ENCODE data around the gene FMNL3. TPM values are rescaled to one million over a fixed set of nuclear protein-coding genes. Genes with fewer than 3 reads are reported as not detected.

FMNL3 gene
- total RNA-seq, 1 donor from 2014 or later: 10.8 TPM

GRCh38 chr12:49664167-49664566, 43.0 kb downstream of the FMNL3 start:
- ATAC-seq (no peak), DNase-seq (ENCODE audit: missing footprints) (no peak)
- intact Hi-C loops (cut with DNase I): no loop called here

DNA sequence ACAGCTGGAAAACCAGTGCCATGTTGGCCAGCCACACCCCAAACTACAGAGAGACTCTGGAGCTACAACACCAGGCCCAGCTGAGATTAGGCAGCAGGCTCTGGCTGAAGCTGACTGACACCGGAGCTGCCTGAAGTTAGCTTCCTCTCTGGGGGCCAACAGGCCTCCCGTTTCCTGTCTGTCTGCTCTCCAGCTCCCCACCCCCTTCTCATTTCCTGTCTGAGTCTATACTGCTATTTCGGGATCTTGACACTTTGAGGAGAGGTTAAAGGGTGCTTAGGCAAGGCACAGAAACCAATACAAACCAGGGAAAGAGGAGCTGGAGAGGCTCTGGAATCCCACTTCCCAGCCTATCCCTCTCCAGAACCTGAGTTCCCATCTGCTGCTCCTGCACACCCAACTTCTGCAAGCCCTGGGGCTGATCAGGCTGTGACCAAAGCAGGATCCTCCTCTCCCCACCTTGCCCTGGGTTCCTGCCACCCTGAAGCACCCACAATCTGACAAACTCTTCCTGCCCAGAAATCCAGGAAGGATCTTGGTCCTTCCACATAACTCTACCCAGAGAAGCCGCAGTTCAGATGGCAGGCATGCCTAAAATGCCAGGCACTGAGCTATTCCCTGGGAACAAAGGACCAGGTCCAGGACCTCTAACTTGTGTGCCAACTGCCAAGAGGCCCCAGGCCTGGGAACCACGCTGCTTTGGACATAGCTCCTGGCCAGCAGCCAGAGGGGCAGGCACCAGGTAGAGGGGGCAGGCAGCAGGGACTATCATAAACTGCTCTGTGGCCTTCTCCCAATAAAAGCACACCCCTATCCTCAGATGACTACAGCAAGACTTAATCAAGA, 44.0 kb downstream of the FMNL3 start:
- DNase-seq (ENCODE audit: missing footprints): peak; percentile 82
- intact Hi-C loops (cut with DNase I): no loop called here
- peak; percentile 94 for ATAC-seq

- ATAC-seq: no peak
- intact Hi-C loops (cut with DNase I): no loop called here
- no peak for DNase-seq (ENCODE audit: missing footprints)
Observed at GRCh38 chr12:49661746-49662145, 45.5 kb downstream of the FMNL3 start.

- no peak for DNase-seq (ENCODE audit: missing footprints)
- intact Hi-C loops (cut with DNase I): no loop called here
- ATAC-seq: no peak
Observed at GRCh38 chr12:49661191-49661590, 46.0 kb downstream of the FMNL3 start.

- ATAC-seq (no peak), DNase-seq (ENCODE audit: missing footprints) (no peak)
- intact Hi-C loops (cut with DNase I): no loop called here
Observed at GRCh38 chr12:49659753-49660152, 47.5 kb downstream of the FMNL3 start.

DNA sequence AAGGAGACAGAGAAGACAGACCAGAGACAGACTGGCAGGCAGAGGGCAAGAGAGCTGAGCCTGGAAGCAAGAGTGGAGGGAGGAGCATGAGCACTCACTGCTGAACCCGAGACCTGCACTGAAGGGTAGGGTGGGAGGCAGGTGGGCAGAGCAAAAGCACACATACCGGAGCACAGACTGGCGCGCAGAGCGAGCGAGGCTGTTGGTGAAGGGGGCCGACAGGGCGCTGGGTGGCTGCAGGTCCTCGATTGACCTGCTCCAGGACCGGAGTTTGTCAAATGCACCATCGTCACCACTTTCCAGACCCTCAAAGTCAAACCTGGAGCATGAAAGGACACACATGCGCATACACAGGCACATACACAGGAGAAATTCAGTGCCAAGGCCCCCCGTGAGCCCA, 48.9 kb downstream of the FMNL3 start:
- no peak for ATAC-seq
- intact Hi-C loops (cut with DNase I): no loop called here
- DNase-seq (ENCODE audit: missing footprints): no peak

GRCh38 chr12:49655595-49656236, 51.5 kb downstream of the FMNL3 start:
- no peak for DNase-seq (ENCODE audit: missing footprints)

DNA sequence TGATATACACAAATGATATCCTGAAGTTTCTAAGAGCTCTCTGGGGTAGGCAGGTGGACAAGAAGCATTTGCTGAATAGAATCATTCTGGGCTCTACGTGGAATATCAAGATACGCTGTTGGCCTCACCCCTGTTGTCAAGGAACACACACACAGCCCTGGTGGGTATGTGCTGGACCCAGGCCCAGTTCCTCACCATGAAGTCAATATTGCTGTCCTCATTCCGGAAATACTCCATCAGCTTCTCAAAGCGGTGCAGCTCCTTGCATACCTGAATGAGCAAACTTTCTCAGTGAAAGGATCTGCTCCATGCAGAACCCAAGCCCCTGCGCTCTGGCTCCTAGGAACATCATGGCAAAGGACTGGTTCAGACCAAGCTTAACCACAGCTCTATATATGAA, 52.5 kb downstream of the FMNL3 start:
- no peak for DNase-seq (ENCODE audit: missing footprints)
- intact Hi-C loops (cut with DNase I): no loop called here

More at GRCh38 chr12:49655595-49656236, 51.5 kb downstream of the FMNL3 start:
- peak; percentile 42 for ATAC-seq
- intact Hi-C loops (cut with DNase I): no loop called here

DNA sequence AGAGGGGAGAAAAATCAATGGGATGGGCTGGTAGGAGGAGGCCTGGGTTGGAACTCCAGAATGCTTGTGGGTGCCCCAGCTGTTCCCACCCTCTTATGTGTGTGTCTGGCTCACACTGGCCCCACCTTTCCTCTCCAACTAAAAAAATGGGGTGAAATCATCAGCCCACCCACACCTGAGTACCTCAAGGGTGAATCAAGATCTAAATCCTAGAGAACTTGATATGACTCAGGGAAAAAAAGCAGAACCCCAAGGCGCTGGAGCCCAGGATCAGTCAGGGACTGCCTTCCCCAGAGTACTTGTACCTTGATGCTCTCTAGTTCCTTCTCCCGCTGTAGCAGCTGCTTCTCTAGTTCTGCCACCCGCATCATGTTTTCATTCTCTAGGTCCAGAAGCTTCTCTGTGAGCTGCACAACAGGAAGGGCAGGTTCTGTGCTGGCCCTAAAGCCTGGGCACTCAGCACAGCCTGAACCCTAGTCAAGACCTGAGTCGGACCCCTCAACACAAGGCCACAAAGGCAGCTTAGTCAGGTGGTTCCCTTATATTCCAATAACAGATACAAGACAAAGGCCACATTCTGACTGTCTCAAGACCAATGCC, 54.2 kb downstream of the FMNL3 start:
- ATAC-seq: no peak
- DNase-seq (ENCODE audit: missing footprints): no peak
- intact Hi-C loops (cut with DNase I): no loop called here

More for the DNA sequence above, 52.5 kb downstream of the FMNL3 start:
- no peak for ATAC-seq

DNA sequence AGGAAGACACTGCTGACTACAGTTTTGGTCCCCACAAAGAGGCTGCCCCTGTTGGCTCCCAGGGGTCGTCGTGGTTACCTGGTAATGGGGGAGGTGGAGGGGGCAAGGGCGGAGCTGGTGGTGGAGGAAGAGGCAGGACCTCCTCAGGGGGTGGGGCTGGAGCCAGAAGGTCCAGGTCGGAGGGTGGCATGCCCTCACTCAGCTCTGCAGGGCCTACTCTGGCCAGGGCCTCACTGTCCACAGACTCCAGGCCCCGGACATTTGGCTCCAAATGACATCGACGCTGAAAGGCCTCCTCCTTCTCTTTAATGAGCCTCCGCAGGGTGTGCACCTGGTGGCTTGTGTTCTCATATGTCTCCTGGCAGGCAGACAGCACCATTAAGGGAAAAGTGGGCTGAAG, 55.4 kb downstream of the FMNL3 start:
- ATAC-seq: no peak
- intact Hi-C loops (cut with DNase I): no loop called here
- no peak for DNase-seq (ENCODE audit: missing footprints)

DNA sequence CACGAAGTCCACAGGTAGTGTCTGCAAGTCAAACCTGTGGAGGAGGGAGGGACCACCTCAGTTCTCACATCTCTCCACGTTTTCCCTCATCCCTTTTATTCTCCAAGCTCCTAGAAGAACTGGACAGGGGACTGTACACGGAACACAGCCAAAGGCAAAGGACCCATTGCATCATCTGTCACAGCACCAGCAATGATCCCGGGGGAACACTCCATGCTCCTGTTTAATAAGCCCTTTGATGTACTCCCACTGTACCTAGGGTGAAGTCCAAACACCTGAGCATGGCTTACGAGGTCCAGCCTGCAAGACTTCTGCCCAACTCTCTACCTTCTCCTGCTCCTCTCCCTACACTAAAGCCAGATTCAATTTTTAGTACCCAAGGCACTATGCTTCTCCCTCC, 57.3 kb downstream of the FMNL3 start:
- ATAC-seq: no peak
- DNase-seq (ENCODE audit: missing footprints): no peak
- intact Hi-C loops (cut with DNase I): no loop called here

DNA sequence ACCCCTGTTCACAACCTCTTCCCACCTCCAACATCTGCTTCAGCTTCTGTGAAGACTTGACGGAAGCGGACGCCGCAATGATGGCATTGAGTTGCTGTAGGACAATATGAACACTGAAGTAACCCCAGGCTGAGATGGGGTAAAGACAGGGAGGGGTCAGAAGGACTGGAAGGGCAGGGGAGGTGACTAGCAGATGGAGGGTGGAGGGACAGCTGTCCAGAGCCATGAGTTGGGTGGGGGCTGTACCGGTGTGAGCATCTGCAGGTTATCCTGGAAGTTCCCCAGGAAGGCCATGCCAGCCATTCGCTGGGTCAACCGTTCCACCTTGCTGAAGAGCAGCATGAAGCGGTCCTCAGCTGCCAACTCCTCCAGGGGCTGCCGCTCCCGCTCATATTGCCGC, 57.8 kb downstream of the FMNL3 start:
- DNase-seq (ENCODE audit: missing footprints) (no peak), ATAC-seq (no peak)
- intact Hi-C loops (cut with DNase I): no loop called here

GRCh38 chr12:49648712-49649003, 58.5 kb downstream of the FMNL3 start:
- intact Hi-C loops (cut with DNase I): no loop called here
- ATAC-seq (no peak), DNase-seq (ENCODE audit: missing footprints) (no peak)

- no peak for ATAC-seq
- no peak for DNase-seq (ENCODE audit: missing footprints)
- intact Hi-C loops (cut with DNase I): no loop called here
Observed at GRCh38 chr12:49647827-49648711, 59.1 kb downstream of the FMNL3 start.

GRCh38 chr12:49646871-49647654, 60.1 kb downstream of the FMNL3 start:
- no peak for ATAC-seq
- DNase-seq (ENCODE audit: missing footprints): no peak
- intact Hi-C loops (cut with DNase I): no loop called here

DNA sequence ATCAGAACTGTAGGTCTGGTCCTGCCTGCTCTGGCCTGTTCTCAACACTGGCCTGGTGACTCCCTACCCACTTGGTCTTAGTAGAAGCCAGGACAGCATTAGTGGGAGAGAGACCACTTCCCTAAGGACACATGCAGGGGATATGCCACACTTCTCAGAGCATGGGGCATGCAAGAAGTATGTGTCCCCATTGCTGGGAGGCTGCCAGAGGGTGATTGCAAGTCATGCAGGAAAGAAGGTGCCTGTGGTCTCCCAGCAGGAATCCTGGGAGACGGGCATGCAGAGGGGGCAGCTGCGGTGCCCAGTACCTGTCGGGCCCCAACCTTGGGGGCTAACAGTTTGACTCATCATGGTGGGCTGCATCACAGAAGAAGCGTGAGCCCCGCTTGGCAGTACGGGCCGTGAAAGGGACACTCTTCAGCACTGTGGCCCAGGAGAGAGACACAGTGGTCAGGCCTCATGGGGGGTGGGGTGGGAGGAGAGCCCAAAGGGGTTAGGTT, 60.8 kb downstream of the FMNL3 start:
- ATAC-seq: no peak
- intact Hi-C loops (cut with DNase I): no loop called here
- DNase-seq (ENCODE audit: missing footprints): no peak

DNA sequence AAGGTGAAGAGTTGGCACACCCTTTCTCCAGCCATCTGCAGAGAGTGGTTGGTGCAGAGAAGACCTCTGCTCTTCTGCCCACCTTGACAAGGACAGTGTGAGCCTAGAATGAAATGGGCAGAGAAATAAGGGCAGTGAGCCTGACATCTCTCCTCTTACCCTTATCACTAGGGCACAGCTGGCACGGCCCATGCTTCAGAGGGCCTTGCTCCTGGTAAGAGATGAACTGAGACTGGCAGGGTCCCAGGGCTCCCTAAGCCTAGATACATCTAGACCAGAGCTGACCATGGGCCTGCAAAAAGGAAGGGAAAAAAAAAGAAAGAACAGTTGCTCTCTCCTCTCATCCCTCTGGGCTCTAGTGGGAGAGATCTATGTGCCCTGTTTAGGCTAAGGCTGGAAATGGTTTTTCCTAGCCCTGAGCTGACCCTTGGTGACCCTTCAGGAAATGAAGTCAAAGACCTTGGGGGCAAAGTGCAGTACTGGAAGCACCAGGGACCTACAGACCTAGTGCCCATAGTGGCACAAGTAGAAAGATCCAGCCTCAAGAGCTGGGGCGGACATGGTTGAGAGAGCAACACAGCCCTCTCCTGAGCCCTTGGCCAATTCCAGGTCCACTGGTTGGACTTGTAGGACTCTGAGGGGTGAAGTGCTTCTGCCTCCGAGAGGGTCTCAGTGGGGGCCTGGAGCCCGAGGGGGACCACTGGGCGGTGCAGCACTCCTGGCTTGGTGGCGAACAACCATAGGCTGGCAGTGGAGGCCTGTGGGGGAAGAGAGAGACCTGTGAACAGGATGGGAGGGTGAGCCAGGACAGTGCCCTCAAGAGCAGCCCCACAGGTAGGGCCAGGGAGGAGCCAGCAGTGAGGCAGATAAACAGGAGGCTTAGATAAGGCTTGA, 61.8 kb downstream of the FMNL3 start:
- DNase-seq (ENCODE audit: missing footprints) (no peak), ATAC-seq (no peak)
- intact Hi-C loops (cut with DNase I): no loop called here

Measured in Right ventricle myocardium inferior (tissue), 1 donor.